HG03571 (cell line): ENCODE results near the gene POLE3.
A peak's percentile ranks its signal among the peaks of the same experiment; 100 is the strongest.
"Not testable (repeated sequence)": the region's sequence is repeated elsewhere in the genome, so short reads cannot be mapped to it uniquely, and the experiment has no call there.

Experiments
- ATAC-seq: cut with Tn5 transposase; IDR thresholded peaks from one replicate; pipeline ENCODE4 v1.9.1; 2021; ENCODE audit not compliant: unreplicated experiment

Gene POLE3

GRCh38 chr9:113376634-113377567 lies 33.6 kb downstream of the POLE3 start, which contains the start of gene HDHD3:
TSS of gene HDHD3 (minus strand) at chr9:113376986. CDS start at chr9:113374354, 2,632 bp downstream.
- ATAC-seq = peak; percentile 75

GRCh38 chr9:113375057-113376023 lies 35.1 kb downstream of the POLE3 start:
- no peak for ATAC-seq

GRCh38 chr9:113373676-113374392 lies 36.6 kb downstream of the POLE3 start:
- ATAC-seq = no peak

GRCh38 chr9:113373256-113373655 lies 37.2 kb downstream of the POLE3 start:
- no peak for ATAC-seq

GRCh38 chr9:113372059-113372458 lies 38.4 kb downstream of the POLE3 start:
- ATAC-seq = no peak

- no peak for ATAC-seq
These were observed 39.6 kb downstream of the POLE3 start for GRCh38 chr9:113370806-113371325.

DNA sequence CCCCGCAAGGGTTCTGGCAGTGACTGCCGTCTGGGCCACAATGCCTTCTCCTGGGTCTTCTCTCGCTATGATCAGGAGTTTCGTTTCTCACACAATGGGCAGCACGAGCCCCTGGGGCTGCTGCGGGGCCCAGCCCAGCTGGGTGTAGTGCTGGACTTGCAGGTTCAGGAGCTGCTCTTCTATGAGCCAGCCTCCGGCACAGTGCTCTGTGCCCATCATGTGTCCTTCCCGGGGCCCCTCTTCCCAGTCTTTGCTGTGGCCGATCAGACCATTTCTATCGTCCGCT lies 40.7 kb downstream of the POLE3 start:
- ATAC-seq = no peak

- no peak for ATAC-seq
These were observed 41.3 kb downstream of the POLE3 start for GRCh38 chr9:113368982-113369854.

DNA sequence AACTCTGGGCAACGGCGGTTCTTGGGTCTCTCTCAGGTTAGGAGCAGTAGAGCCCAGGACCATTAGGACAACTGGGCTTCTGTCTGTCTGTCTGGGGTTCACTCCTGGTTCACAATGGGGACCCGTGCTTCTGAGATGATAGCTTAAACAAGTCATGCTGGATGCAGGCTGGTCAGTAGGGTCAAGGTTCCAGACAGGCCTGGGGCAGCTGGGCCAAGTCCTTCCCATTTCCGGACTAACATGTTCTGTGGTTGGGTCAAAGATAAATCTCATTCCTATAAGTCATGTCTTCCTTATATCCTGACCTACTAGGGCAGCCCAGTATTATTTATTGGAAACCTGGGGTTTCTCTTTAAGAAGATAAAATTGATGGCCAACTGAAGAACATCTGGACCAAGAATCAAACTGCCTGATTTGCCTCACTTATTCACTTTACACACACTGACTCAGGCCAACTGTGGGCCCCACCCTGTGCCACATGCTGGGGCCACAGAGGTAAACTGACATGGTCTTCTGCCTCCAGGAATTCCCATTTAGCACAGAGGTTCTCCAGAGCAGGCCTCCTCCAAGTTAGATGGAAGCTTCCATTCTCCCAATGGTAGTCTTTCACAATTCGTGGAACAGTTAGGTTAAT lies 42.0 kb downstream of the POLE3 start:
- ATAC-seq = no peak

DNA sequence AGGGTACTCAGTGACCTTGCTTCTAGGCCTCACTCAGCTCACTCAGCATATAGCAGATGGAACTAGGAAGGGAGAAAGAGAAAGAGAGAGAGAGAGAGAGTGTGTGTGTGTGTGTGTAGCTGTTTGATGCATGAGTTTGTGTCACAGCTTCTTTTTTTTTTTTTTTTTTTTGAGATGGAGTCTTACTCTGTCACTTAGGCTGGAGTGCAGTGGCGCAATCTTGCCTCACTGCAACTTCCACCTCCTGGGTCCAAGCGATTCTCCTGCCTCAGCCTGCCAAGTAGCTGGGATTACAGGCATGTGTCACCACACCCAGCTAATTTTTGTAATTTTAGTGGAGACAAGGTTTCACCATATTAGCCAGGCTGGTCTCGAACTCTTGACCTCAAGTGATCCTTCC lies 44.8 kb downstream of the POLE3 start:
- ATAC-seq = not testable (repeated sequence)

- ATAC-seq = no peak
These were observed 45.5 kb downstream of the POLE3 start for GRCh38 chr9:113364951-113365350.

DNA sequence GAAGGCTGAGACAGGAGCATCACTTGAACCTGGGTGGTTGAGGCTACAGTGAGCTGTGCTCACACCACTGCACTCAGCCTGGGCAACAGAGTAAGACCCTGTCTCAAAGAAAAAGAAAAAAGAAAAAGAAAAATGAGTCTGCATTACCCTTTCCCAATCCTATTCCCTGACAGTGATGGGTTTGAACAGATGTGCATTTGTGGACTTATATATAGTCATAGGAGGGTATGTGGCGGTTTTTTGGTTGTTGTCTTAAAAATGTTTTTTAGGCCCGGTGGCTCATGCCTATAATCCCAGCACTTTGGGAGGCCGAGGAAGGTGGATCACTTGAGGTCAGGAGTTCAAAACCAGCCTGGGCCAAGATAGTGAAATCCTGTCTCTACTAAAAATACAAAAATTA lies 47.1 kb downstream of the POLE3 start:
- ATAC-seq = no peak

GRCh38 chr9:113361304-113362018 lies 49.0 kb downstream of the POLE3 start:
- no peak for ATAC-seq

DNA sequence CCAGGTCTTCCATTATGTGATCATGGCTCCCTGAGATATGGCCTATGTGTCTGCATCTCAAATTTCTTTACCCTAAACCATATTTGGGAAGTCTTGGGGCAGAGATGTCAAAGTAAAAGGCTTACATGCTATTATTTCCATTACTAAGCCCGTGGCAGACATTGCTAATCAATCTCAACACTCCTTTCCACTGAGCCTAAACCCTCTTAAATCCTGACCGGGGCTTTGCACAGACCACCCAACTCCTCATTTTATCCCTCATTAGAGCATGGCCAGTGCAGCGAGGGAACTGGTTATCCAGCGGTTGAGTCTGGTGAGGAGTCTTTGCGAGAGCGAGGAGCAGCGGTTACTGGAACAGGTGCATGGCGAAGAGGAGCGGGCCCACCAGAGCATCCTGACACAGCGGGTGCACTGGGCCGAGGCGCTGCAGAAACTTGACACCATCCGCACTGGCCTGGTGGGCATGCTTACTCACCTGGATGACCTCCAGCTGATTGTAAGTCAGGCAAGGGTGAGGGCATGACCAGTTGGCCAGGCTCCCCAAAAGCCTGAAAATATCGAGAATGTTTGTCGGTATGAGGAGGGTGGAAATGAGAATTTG lies 50.1 kb downstream of the POLE3 start:
- ATAC-seq = no peak

GRCh38 chr9:113359385-113359784 lies 51.1 kb downstream of the POLE3 start:
- ATAC-seq = no peak
